Heart left ventricle (tissue), 13 donors: ENCODE data around the gene CNN2.

Source experiments
- POLR2A ChIP-seq, 2 donors: fragments of 450-650 bp; IDR thresholded peaks; one replicate each; pipeline ENCODE4 v1.6.1; 2017; ENCODE audit warnings: antibody characterized with exemption in 2 of 2, mild to moderate bottlenecking in 2 of 2, moderate library complexity in 2 of 2
- TF ChIP-seq, protein P1 (sequence below), 12 donors: fragments of 200-600 bp; sonication (generic) in 4 of 12; IDR thresholded peaks; one replicate each; pipeline versions ENCODE4 v1.5.0 to v1.8.0; 2018 to 2022; ENCODE audit warnings: antibody characterized with exemption in 12 of 12, mild to moderate bottlenecking in 5 of 12
- donor health status: ischemic (EF 13 %, LVEDD 7.1; RV severe dilation, severe dysfunction).
- donor health status: DM: no; HTN: yes; CAD: no.
- donor health status: DM: no; HTN: no; CAD: no.
- donor health status: ischemic (EF 25% LVEDD 6.9; RV normal size, moderate dysfunction).
- donor health status: ischemic (EF 25% LVEDD 5.7; RV mildly dilated, moderate dysfunction).
- donor health status: ischemic (EF 35%, LVEDD 5.7; RV mildly dilated, moderate dysfunction).
- donor health status: nonischemic (EF 11% LVEDD 7.7; RV severe dilation, severe dysfunction).
- donor health status: DM: yes; HTN: yes; CAD: no.
- donor health status: PGD.
- donor health status: ischemic (EF 29% LVEDD 5.4; RV normal size, mild dysfunction).
- donor health status: nonischemic (EF 23%, LVEDD 6.1; RV moderate dilation, normal function).

DNA sequence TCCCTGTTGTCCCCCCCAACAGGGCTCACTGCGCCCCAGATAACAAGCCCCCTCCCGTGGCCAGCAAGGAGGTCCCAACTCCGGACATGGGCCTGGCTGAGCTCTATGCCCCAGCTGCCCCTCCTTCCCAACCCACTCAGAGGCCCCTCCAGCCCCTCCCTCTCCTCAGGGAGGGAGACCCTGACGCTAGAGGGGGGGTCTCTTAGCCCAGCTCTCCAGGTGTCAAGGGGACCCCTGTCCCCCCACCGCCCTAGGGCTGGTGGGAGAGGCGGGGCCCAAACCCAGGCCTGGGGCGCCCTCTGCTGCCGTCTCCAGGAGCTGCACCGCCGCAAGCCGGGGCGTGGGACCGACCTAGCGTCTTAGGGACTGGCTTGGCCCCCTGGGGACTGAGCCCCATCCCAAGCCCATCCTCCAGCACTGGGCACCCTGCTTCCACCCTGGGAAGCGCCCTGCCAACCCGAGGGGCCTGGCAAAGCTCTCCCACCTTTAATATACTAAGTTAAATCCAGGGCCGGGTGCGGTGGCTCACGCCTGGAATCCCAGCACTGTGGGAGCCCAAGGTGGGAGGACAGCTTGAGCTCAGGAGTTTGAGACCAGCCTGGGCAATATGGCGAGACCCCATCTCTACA is 24.8 kb upstream of the CNN2 start:
- TF ChIP-seq, protein P1, sequence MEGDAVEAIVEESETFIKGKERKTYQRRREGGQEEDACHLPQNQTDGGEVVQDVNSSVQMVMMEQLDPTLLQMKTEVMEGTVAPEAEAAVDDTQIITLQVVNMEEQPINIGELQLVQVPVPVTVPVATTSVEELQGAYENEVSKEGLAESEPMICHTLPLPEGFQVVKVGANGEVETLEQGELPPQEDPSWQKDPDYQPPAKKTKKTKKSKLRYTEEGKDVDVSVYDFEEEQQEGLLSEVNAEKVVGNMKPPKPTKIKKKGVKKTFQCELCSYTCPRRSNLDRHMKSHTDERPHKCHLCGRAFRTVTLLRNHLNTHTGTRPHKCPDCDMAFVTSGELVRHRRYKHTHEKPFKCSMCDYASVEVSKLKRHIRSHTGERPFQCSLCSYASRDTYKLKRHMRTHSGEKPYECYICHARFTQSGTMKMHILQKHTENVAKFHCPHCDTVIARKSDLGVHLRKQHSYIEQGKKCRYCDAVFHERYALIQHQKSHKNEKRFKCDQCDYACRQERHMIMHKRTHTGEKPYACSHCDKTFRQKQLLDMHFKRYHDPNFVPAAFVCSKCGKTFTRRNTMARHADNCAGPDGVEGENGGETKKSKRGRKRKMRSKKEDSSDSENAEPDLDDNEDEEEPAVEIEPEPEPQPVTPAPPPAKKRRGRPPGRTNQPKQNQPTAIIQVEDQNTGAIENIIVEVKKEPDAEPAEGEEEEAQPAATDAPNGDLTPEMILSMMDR (IDR thresholded peaks at IDR 0.05): peak; percentile 76 to 94 (median 89)
- TF ChIP-seq POLR2A (IDR thresholded peaks at IDR 0.05): no peak
